GM18951 (cell line): ENCODE results near the gene WNK1.

Experiments
- POLR2A ChIP-seq: IDR thresholded peaks from 4 replicates; pipeline ENCODE4 v1.6.1; 2011; ENCODE audit warnings: mild to moderate bottlenecking; ENCODE audit not compliant: insufficient read length, insufficient read depth; ENCODE audit errors: extremely low read depth
- in situ Hi-C: fragments of 300-500 bp; cut with MboI; formaldehyde crosslinking; loops from one replicate; pipeline ENCODE4 v1.12.0; 2022; ENCODE audit warnings: low sequenced_read_pairs, mixed read lengths, inconsistent platforms; ENCODE audit not compliant: unreplicated experiment

Gene WNK1

GRCh38 chr12:726281-727140 is 25.9 kb upstream of the WNK1 start:
- no peak for TF ChIP-seq POLR2A
- in situ Hi-C loops, result no loop called here

GRCh38 chr12:727321-727720 is 25.1 kb upstream of the WNK1 start:
- TF ChIP-seq POLR2A, result no peak
- in situ Hi-C loops, result no loop called here

GRCh38 chr12:728781-729180 is 23.6 kb upstream of the WNK1 start:
- in situ Hi-C loops, result no loop called here
- no peak for TF ChIP-seq POLR2A

GRCh38 chr12:729221-729620 is 23.2 kb upstream of the WNK1 start:
- no peak for TF ChIP-seq POLR2A
- in situ Hi-C loops, result no loop called here

GRCh38 chr12:730550-730949 is 21.8 kb upstream of the WNK1 start:
- TF ChIP-seq POLR2A, result no peak
- in situ Hi-C loops, result no loop called here

GRCh38 chr12:737122-737739 is 15.1 kb upstream of the WNK1 start:
- TF ChIP-seq POLR2A, result no peak
- in situ Hi-C loops, result no loop called here

GRCh38 chr12:738712-739111 is 13.7 kb upstream of the WNK1 start:
- no peak for TF ChIP-seq POLR2A
- in situ Hi-C loops, result no loop called here

GRCh38 chr12:739349-739748 is 13.0 kb upstream of the WNK1 start:
- TF ChIP-seq POLR2A, result no peak
- in situ Hi-C loops, result no loop called here

- in situ Hi-C loops, result loop anchor here (10.0 kb wide), 1 partner anchor 66 kb away; no protein-coding TSS in a partner anchor
- TF ChIP-seq POLR2A, result no peak
Observed at GRCh38 chr12:740921-741320, 11.5 kb upstream of the WNK1 start.

- in situ Hi-C loops, result loop anchor here (10.0 kb wide), 1 partner anchor 75 kb away; no protein-coding TSS in a partner anchor
- TF ChIP-seq POLR2A, result no peak
Observed at GRCh38 chr12:749751-750270, 2.6 kb upstream of the WNK1 start.

- in situ Hi-C loops, result no loop called here
- TF ChIP-seq POLR2A, result no peak
Observed at GRCh38 chr12:750366-751191, 1.8 kb upstream of the WNK1 start.

- peak; percentile 90 for TF ChIP-seq POLR2A
- in situ Hi-C loops, result no loop called here
Observed at GRCh38 chr12:751192-751998, 984 bp upstream of the WNK1 start.

GRCh38 chr12:752695-753610 is 574 bp downstream of the WNK1 start:
- in situ Hi-C loops, result no loop called here
- TF ChIP-seq POLR2A, result no peak
